ENCODE data around the gene CORIN.
A peak's percentile ranks its signal among the peaks of the same experiment; 100 is the strongest.

CORIN gene

GRCh38 chr4:47837908-47838294 is at the start of gene CORIN:
Gene CORIN (minus strand): TSS chr4:47838067. CDS start chr4:47837949, 118 bp downstream.
- no peak for TF ChIP-seq EZH2phosphoT487 (IDR thresholded peaks at IDR 0.05; ENCODE audit: low read depth)
- TF ChIP-seq CTCF (IDR thresholded peaks at IDR 0.05; ENCODE audit: low read depth, low read length) = no peak
- Histone ChIP-seq H3K9me3 (ENCODE audit: insufficient read depth, low read length) (no peaks in the 10 kb centered on the region), H3K4me3 (ENCODE audit: low read length) (peak within 1 kb of the TSS; percentile 89), H4K20me1 (ENCODE audit: insufficient read depth, low read length) (peaks cover 10% of the 10 kb centered on the region; the same call in 1 of the 2 replicates), H3K27me3 (ENCODE audit: low read depth, low read length) (no peaks in the 10 kb centered on the region), H3K9ac (ENCODE audit: low read length) (peak within 1 kb of the TSS; percentile 67), H3K36me3 (replicated peaks; ENCODE audit: low read depth, low read length) (peaks cover 9% of the 10 kb centered on the region), H3K27ac (ENCODE audit: low read length) (peak within 1 kb of the TSS; percentile 41; the same call in 1 of the 2 replicates), H3K4me1 (ENCODE audit: low read length) (peaks cover 37% of the 10 kb centered on the region), H3K79me2 (ENCODE audit: low read length) (no peaks in the 10 kb centered on the region), H2AFZ (ENCODE audit: low read depth, low read length) (peak within 1 kb of the TSS; percentile 59; the same call in 1 of the 2 replicates), H3K4me2 (ENCODE audit: low read length) (peak within 1 kb of the TSS; percentile 88)

GRCh38 chr4:47882228-47882627 is 44.4 kb upstream of the CORIN start:
- Histone ChIP-seq H3K27ac (ENCODE audit: low read length) (no peak overlapping the region), H3K4me3 (ENCODE audit: low read length) (no peak overlapping the region), H3K9me3 (ENCODE audit: insufficient read depth, low read length) (no peaks in the 10 kb centered on the region), H3K36me3 (replicated peaks; ENCODE audit: low read depth, low read length) (peaks cover 63% of the 10 kb centered on the region), H2AFZ (ENCODE audit: low read depth, low read length) (no peak overlapping the region), H3K9ac (ENCODE audit: low read length) (no peak overlapping the region), H3K4me2 (ENCODE audit: low read length) (no peak overlapping the region), H4K20me1 (ENCODE audit: insufficient read depth, low read length) (no peaks in the 10 kb centered on the region), H3K4me1 (ENCODE audit: low read length) (no peaks in the 10 kb centered on the region), H3K79me2 (ENCODE audit: low read length) (no peaks in the 10 kb centered on the region), H3K27me3 (ENCODE audit: low read depth, low read length) (no peaks in the 10 kb centered on the region)
- TF ChIP-seq EZH2phosphoT487 (IDR thresholded peaks at IDR 0.05; ENCODE audit: low read depth) (no peak), CTCF (IDR thresholded peaks at IDR 0.05; ENCODE audit: low read depth, low read length) (no peak)

- no peak overlapping the region for H3K4me3 ChIP-seq (ENCODE audit: low read length)
- TF ChIP-seq EZH2phosphoT487 (IDR thresholded peaks at IDR 0.05; ENCODE audit: low read depth) = no peak
- no peak for TF ChIP-seq CTCF (IDR thresholded peaks at IDR 0.05; ENCODE audit: low read depth, low read length)
- H3K4me2 ChIP-seq (ENCODE audit: low read length) = no peak overlapping the region
- no peak overlapping the region for H2AFZ ChIP-seq (ENCODE audit: low read depth, low read length)
- no peaks in the 10 kb centered on the region for H3K9me3 ChIP-seq (ENCODE audit: insufficient read depth, low read length)
- no peak overlapping the region for H3K9ac ChIP-seq (ENCODE audit: low read length)
- H3K36me3 ChIP-seq (replicated peaks; ENCODE audit: low read depth, low read length) = peaks cover 71% of the 10 kb centered on the region
- H3K27me3 ChIP-seq (ENCODE audit: low read depth, low read length) = no peaks in the 10 kb centered on the region
- H3K79me2 ChIP-seq (ENCODE audit: low read length) = no peaks in the 10 kb centered on the region
- no peaks in the 10 kb centered on the region for H3K4me1 ChIP-seq (ENCODE audit: low read length)
- H4K20me1 ChIP-seq (ENCODE audit: insufficient read depth, low read length) = no peaks in the 10 kb centered on the region
- no peak overlapping the region for H3K27ac ChIP-seq (ENCODE audit: low read length)
Observed at GRCh38 chr4:47879458-47879857, 41.6 kb upstream of the CORIN start.

- H3K79me2 ChIP-seq (ENCODE audit: low read length) = no peaks in the 10 kb centered on the region
- no peak overlapping the region for H3K27ac ChIP-seq (ENCODE audit: low read length)
- TF ChIP-seq EZH2phosphoT487 (IDR thresholded peaks at IDR 0.05; ENCODE audit: low read depth) (no peak), CTCF (IDR thresholded peaks at IDR 0.05; ENCODE audit: low read depth, low read length) (no peak)
- no peaks in the 10 kb centered on the region for H3K27me3 ChIP-seq (ENCODE audit: low read depth, low read length)
- H3K4me2 ChIP-seq (ENCODE audit: low read length) = no peak overlapping the region
- H3K4me3 ChIP-seq (ENCODE audit: low read length) = no peak overlapping the region
- H3K4me1 ChIP-seq (ENCODE audit: low read length) = no peaks in the 10 kb centered on the region
- H3K9ac ChIP-seq (ENCODE audit: low read length) = no peak overlapping the region
- peaks cover 71% of the 10 kb centered on the region for H3K36me3 ChIP-seq (replicated peaks; ENCODE audit: low read depth, low read length)
- H3K9me3 ChIP-seq (ENCODE audit: insufficient read depth, low read length) = no peaks in the 10 kb centered on the region
- H2AFZ ChIP-seq (ENCODE audit: low read depth, low read length) = no peak overlapping the region
- no peaks in the 10 kb centered on the region for H4K20me1 ChIP-seq (ENCODE audit: insufficient read depth, low read length)
Observed at GRCh38 chr4:47876784-47877546, 39.1 kb upstream of the CORIN start.
